GM18951 (cell line): Measurements from ENCODE around the gene GPATCH2.

Experiments used
- POLR2A ChIP-seq: IDR thresholded peaks from 4 replicates; pipeline ENCODE4 v1.6.1; 2011; ENCODE audit warnings: mild to moderate bottlenecking; ENCODE audit not compliant: insufficient read length, insufficient read depth; ENCODE audit errors: extremely low read depth
- in situ Hi-C: fragments of 300-500 bp; cut with MboI; formaldehyde crosslinking; loops from one replicate; pipeline ENCODE4 v1.12.0; 2022; ENCODE audit warnings: low sequenced_read_pairs, mixed read lengths, inconsistent platforms; ENCODE audit not compliant: unreplicated experiment

GPATCH2 gene

DNA sequence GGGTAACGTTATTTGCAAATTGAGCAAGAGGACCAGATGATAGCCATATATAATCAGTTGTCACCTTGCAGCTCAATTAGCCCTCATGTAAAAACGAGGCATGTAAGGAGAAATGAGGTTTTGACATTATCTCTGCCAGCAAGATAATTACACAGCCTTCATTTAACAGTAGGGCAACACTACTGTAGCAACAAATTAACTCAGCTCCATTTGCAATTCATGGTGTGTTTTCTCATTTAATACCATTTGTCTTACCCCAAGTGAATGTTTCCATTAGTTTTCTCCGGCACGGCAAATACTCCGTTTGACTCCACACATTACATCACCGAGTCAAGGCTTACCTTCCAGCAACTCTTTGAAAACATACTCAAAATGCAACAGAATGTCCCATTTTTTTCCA, 66.7 kb downstream of the GPATCH2 start:
- no peak for TF ChIP-seq POLR2A
- in situ Hi-C loops: no loop called here

DNA sequence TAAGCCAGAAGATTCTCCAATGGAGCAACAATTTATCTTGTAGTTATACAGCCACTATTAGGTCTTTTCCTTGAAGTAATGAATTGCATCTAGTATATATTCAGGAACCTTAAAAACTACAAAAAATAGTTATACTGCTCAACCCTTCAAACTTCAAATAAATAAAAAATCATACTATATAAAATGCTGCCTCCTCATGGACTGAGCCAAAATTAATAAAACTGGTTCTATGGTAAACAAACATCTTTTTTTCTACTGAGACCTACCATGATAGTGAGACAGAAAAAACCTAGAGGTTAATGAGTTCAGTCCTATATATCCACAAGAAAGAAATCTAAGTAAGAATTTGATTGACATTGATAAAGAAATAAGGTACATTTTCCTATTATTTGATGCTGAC, 67.7 kb downstream of the GPATCH2 start:
- no peak for TF ChIP-seq POLR2A

GRCh38 chr1:217562229-217562878, 68.5 kb downstream of the GPATCH2 start:
- in situ Hi-C loops: no loop called here
- no peak for TF ChIP-seq POLR2A

More for the DNA sequence above, 67.7 kb downstream of the GPATCH2 start:
- in situ Hi-C loops: no loop called here

GRCh38 chr1:217561446-217561845, 69.4 kb downstream of the GPATCH2 start:
- no peak for TF ChIP-seq POLR2A
- in situ Hi-C loops: no loop called here

- no peak for TF ChIP-seq POLR2A
- in situ Hi-C loops: no loop called here
Measured at GRCh38 chr1:217554849-217555248, 76.0 kb downstream of the GPATCH2 start.

DNA sequence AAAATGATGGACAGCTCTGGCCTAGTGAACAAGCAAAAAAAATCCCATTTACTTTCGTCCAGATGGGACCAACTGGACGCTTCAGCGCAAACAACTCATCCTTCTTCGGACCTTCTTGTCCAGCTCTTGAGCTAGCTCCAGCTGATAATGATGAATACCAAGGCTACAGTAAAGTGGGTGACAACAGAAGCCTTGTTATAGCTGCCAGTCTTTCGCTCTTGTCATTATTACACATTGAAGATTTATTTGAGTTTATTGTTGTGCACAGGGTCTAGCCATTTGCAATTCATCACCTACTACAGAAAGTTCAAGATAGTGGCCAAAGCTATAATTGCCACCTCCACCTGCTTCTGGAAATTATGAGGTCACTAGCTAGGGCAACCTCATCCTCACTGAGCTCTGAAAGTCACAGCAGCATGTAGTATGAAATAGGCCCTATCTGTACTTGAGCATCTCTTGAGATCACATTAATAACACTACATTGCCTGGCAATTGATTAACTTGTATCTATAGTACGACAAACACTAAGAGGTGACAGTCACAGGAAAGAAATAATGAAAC, 76.9 kb downstream of the GPATCH2 start:
- TF ChIP-seq POLR2A: no peak
- in situ Hi-C loops: no loop called here

GRCh38 chr1:217552339-217552951, 78.4 kb downstream of the GPATCH2 start:
- no peak for TF ChIP-seq POLR2A
- in situ Hi-C loops: no loop called here

- TF ChIP-seq POLR2A: no peak
- in situ Hi-C loops: no loop called here
Measured at GRCh38 chr1:217542837-217543236, 88.1 kb downstream of the GPATCH2 start.

DNA sequence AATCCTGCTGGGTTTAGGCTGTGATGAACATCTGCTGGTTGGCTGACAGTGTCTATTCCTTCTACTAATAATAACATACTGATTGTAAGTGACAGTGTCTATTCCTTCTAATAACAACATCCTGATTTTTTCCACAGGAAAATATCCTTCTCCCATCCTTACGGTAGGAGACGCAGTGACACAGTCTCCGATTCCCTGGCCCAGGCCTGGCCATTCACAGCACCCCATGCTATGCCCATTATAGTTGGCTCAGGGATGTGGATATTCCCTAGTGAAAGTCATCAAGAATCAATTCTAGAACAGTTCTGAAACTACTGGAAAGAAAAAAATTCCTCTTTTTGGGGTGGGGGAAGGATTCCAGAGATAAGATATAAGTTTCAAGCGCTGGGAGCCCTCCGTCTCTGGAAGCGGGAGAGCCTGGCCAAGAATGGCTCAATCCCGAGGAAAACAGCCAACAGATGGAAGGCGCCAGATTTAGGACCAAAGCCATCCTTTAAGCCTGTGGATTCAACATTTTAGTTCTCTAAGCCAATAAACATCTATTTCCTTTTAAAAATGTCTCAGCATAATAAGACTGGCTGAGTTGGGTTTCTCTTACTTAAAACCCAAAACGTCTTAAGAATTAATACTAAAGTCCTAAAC, 88.6 kb downstream of the GPATCH2 start:
- in situ Hi-C loops: no loop called here
- no peak for TF ChIP-seq POLR2A

GRCh38 chr1:217540321-217540720, 90.6 kb downstream of the GPATCH2 start:
- TF ChIP-seq POLR2A: no peak
- in situ Hi-C loops: no loop called here

- no peak for TF ChIP-seq POLR2A
- in situ Hi-C loops: no loop called here
Measured at GRCh38 chr1:217539510-217539909, 91.4 kb downstream of the GPATCH2 start.

GRCh38 chr1:217535601-217536377, 95.1 kb downstream of the GPATCH2 start:
- in situ Hi-C loops: no loop called here
- TF ChIP-seq POLR2A: no peak

DNA sequence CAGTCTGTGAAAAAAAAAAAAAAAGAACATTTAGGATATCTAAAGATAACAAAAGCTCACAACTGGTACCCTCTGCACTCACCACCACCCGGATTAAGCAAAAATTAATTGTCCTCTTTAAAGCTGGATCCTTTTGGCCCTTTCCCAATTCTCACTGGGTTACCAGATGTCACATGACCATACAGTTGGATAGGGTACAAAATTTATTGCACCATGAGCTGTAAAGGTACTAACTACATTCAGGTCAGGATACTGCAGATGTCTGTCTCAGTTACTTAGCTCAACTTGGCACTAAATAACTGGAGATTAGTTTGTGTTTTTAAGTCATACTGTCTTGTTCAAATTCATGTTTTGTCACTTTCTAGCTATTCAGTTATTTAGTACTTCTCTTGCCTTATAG, 96.3 kb downstream of the GPATCH2 start:
- TF ChIP-seq POLR2A: no peak
- in situ Hi-C loops: no loop called here
